Measurements from ENCODE around the gene APOL6. TPM values are rescaled to one million over a fixed set of nuclear protein-coding genes. Genes with fewer than 3 reads are reported as not detected.

Gene APOL6
- total and polyA plus RNA-seq, 4 donors, result 9.6 to 34.1 (median 22.4) TPM

- H3K4me1 ChIP-seq (ENCODE audit: control insufficient read depth in 5 of 5, insufficient read depth in 5 of 5, low read length in 5 of 5), result peaks cover 0 to 5% (median 0%) of the 10 kb centered on the region in 5 donors
- H3K36me3 ChIP-seq (ENCODE audit: control insufficient read depth in 4 of 4, insufficient read depth in 4 of 4, low read length in 4 of 4), result no peaks in the 10 kb centered on the region
- H3K4me3 ChIP-seq, result no peak overlapping the region
- no peak for TF ChIP-seq CTCF (IDR thresholded peaks at IDR 0.05; ENCODE audit: control extremely low read depth, extremely low read depth)
- DNase-seq (no peak), ATAC-seq (ENCODE audit: insufficient read depth, low FRiP score) (no peak)
- no peaks in the 10 kb centered on the region for H3K27me3 ChIP-seq (ENCODE audit: control insufficient read depth in 3 of 3, insufficient read depth in 3 of 3, low read length in 2 of 3)
- H3K27ac ChIP-seq (ENCODE audit: low read depth in 1 of 2, low read length in 1 of 2), result peak overlapping the region in 1 of 2 donors; percentile 94
- H3K9me3 ChIP-seq (ENCODE audit: control insufficient read depth in 4 of 4, insufficient read depth in 3 of 4, low read length in 3 of 4), result no peaks in the 10 kb centered on the region
- 77 to 88% methylated on average over 6 of the region's 6 CpGs for WGBS, 2 donors
- H3K9ac ChIP-seq (ENCODE audit: insufficient read depth in 1 of 2, low read length in 2 of 2), result no peak overlapping the region
Observed at GRCh38 chr22:35611200-35611890, 36.9 kb upstream of the APOL6 start.

GRCh38 chr22:35611891-35612576 lies 36.2 kb upstream of the APOL6 start:
- peak overlapping the region in 1 of 2 donors; percentile 94 for H3K27ac ChIP-seq (ENCODE audit: low read depth in 1 of 2, low read length in 1 of 2)
- DNase-seq (no peak), ATAC-seq (ENCODE audit: insufficient read depth, low FRiP score) (no peak)

GRCh38 chr22:35612903-35613302 lies 35.3 kb upstream of the APOL6 start:
- Histone ChIP-seq H3K36me3 (ENCODE audit: control insufficient read depth in 4 of 4, insufficient read depth in 4 of 4, low read length in 4 of 4) (no peaks in the 10 kb centered on the region), H3K4me3 (no peak overlapping the region), H3K4me1 (ENCODE audit: control insufficient read depth in 5 of 5, insufficient read depth in 5 of 5, low read length in 5 of 5) (peaks cover 0 to 6% (median 0%) of the 10 kb centered on the region in 5 donors), H3K27me3 (ENCODE audit: control insufficient read depth in 3 of 3, insufficient read depth in 3 of 3, low read length in 2 of 3) (no peaks in the 10 kb centered on the region), H3K27ac (ENCODE audit: low read depth in 1 of 2, low read length in 1 of 2) (peak overlapping the region in 1 of 2 donors; percentile 94), H3K9me3 (ENCODE audit: control insufficient read depth in 4 of 4, insufficient read depth in 3 of 4, low read length in 3 of 4) (no peaks in the 10 kb centered on the region), H3K9ac (ENCODE audit: insufficient read depth in 1 of 2, low read length in 2 of 2) (no peak overlapping the region)
- 86 to 89% methylated on average over 12 of the region's 12 CpGs for WGBS, 2 donors
- no peak for DNase-seq
- ATAC-seq (ENCODE audit: insufficient read depth, low FRiP score), result no peak
- TF ChIP-seq CTCF (IDR thresholded peaks at IDR 0.05; ENCODE audit: control extremely low read depth, extremely low read depth), result no peak

More at GRCh38 chr22:35611891-35612576, 36.2 kb upstream of the APOL6 start:
- Histone ChIP-seq H3K9ac (ENCODE audit: insufficient read depth in 1 of 2, low read length in 2 of 2) (no peak overlapping the region), H3K27me3 (ENCODE audit: control insufficient read depth in 3 of 3, insufficient read depth in 3 of 3, low read length in 2 of 3) (no peaks in the 10 kb centered on the region), H3K36me3 (ENCODE audit: control insufficient read depth in 4 of 4, insufficient read depth in 4 of 4, low read length in 4 of 4) (no peaks in the 10 kb centered on the region), H3K9me3 (ENCODE audit: control insufficient read depth in 4 of 4, insufficient read depth in 3 of 4, low read length in 3 of 4) (no peaks in the 10 kb centered on the region), H3K4me3 (no peak overlapping the region), H3K4me1 (ENCODE audit: control insufficient read depth in 5 of 5, insufficient read depth in 5 of 5, low read length in 5 of 5) (peaks cover 0 to under 1% (median 0%) of the 10 kb centered on the region in 5 donors)
- WGBS, 2 donors, result 49 to 67% methylated on average over 8 of the region's 8 CpGs
- no peak for TF ChIP-seq CTCF (IDR thresholded peaks at IDR 0.05; ENCODE audit: control extremely low read depth, extremely low read depth)

All from lung (tissue), 12 donors.